Fibroblast of lung (primary cell): Measurements from ENCODE around the gene RNASE4. TPM values are rescaled to one million over a fixed set of nuclear protein-coding genes. Genes with fewer than 3 reads are reported as not detected.

Experiments
- DNase-seq, 2 donors: peaks; one replicate each; pipeline versions ENCODE4 v3.0.0 to v3.0.0-alpha.2; 2010; ENCODE audit warnings: low read depth in 2 of 2
- H2AFZ ChIP-seq: 2 replicates; pipeline ENCODE4 v1.5.1; 2012; ENCODE audit warnings: low read length, control low read depth, inconsistent platforms
- H3K27ac ChIP-seq: 2 replicates; pipeline ENCODE4 v1.5.1; 2011; ENCODE audit warnings: low read length, control low read depth; ENCODE audit not compliant: insufficient read depth
- H3K27me3 ChIP-seq: 2 replicates; pipeline ENCODE4 v1.5.1; 2011; ENCODE audit warnings: mild to moderate bottlenecking, low read length; ENCODE audit not compliant: control insufficient read depth, insufficient read depth
- H3K36me3 ChIP-seq: 2 replicates; pipeline ENCODE4 v1.5.1; 2011; ENCODE audit warnings: low read length; ENCODE audit not compliant: control insufficient read depth, insufficient read depth
- H3K4me1 ChIP-seq: 2 replicates; pipeline ENCODE4 v1.5.1; 2011; ENCODE audit warnings: low read length; ENCODE audit not compliant: control insufficient read depth, insufficient read depth; ENCODE audit errors: extremely low read depth
- H3K4me2 ChIP-seq: 2 replicates; pipeline ENCODE4 v1.5.1; 2011; ENCODE audit warnings: low read length, control low read depth; ENCODE audit not compliant: insufficient read depth; ENCODE audit errors: extremely low read depth
- H3K4me3 ChIP-seq, 4 experiments: fragments of 200-600 bp in 1 of 4; sonication (generic) in 1 of 4; replicated peaks in 1 of 4; 2 replicates each; pipeline ENCODE4 v1.5.1; 2011 to 2016; ENCODE audit warnings: low read length in 4 of 4, low read depth in 3 of 4, mild to moderate bottlenecking in 3 of 4, control low read depth in 2 of 4, inconsistent platforms in 1 of 4, mixed read lengths in 1 of 4; ENCODE audit not compliant: insufficient read depth in 1 of 4; ENCODE audit errors: control extremely low read depth in 1 of 4
- H3K79me2 ChIP-seq: 2 replicates; pipeline ENCODE4 v1.5.1; 2012; ENCODE audit warnings: mild to moderate bottlenecking, low read length, inconsistent platforms; ENCODE audit not compliant: control insufficient read depth, insufficient read depth
- H3K9ac ChIP-seq: 2 replicates; pipeline ENCODE4 v1.5.1; 2011; ENCODE audit warnings: mild to moderate bottlenecking, low read length, control low read depth; ENCODE audit not compliant: insufficient read depth
- H3K9me3 ChIP-seq: 2 replicates; pipeline ENCODE4 v1.5.1; 2012; ENCODE audit warnings: low read depth, low read length; ENCODE audit not compliant: control insufficient read depth, insufficient read depth
- H4K20me1 ChIP-seq: 2 replicates; pipeline ENCODE4 v1.5.1; 2011; ENCODE audit warnings: low read length; ENCODE audit not compliant: control insufficient read depth, insufficient read depth; ENCODE audit errors: extremely low read depth
- CTCF ChIP-seq, 2 donors: IDR thresholded peaks in 1 of 2; conservative IDR thresholded peaks in 1 of 2; 1 replicate in 1 of 2; 2 replicates in 1 of 2; pipeline ENCODE4 v1.5.1; 2011 to 2012; ENCODE audit warnings: low read length in 2 of 2, control low read depth in 1 of 2, inconsistent platforms in 1 of 2, low read depth in 1 of 2, mild to moderate bottlenecking in 1 of 2
- EZH2 ChIP-seq: IDR thresholded peaks from 2 replicates; pipeline ENCODE4 v1.5.1; 2012; ENCODE audit warnings: low read length, control low read depth, mild to moderate bottlenecking; ENCODE audit errors: missing control alignments
- polyA plus RNA-seq, 2 donors: library from polyadenylated mRNA; depleted of rRNA in 1 of 2; stranded (reverse) in 1 of 2; unstranded in 1 of 2; fragments of >200 nt; gene quantifications; 2 replicates each; pipeline ENCODE4 v1.2.1, GENCODE V29; 2011 to 2012; ENCODE audit warnings: missing spikeins in 1 of 2
- total RNA-seq: library from RNA; depleted of rRNA; stranded (reverse); fragments of >200 nt; gene quantifications from 2 replicates; pipeline ENCODE4 v1.2.1, GENCODE V29; 2014

RNASE4 gene
- total and polyA plus RNA-seq, 2 donors (not counting 1 experiment from before 2014, with no cell fraction given) = 22.1 to 43.9 TPM

GRCh38 chr14:20644520-20644919 is 39.8 kb upstream of the RNASE4 start:
- Histone ChIP-seq H3K4me2 (no peak overlapping the region), H4K20me1 (no peaks in the 10 kb centered on the region), H3K79me2 (no peaks in the 10 kb centered on the region), H3K36me3 (no peaks in the 10 kb centered on the region), H2AFZ (no peak overlapping the region), H3K4me1 (no peaks in the 10 kb centered on the region), H3K27ac (no peak overlapping the region), H3K4me3 (no peak overlapping the region), H3K9me3 (no peaks in the 10 kb centered on the region), H3K9ac (no peak overlapping the region), H3K27me3 (no peaks in the 10 kb centered on the region)
- DNase-seq = no peak
- TF ChIP-seq EZH2 (no peak), CTCF (conservative IDR thresholded peaks at IDR 0.05 in 1 of 2, IDR thresholded peaks at IDR 0.05 in 1 of 2; ENCODE audit: low read depth in 1 of 2, low read length in 2 of 2) (no peak)

- Histone ChIP-seq H3K79me2 (no peaks in the 10 kb centered on the region), H3K4me1 (no peaks in the 10 kb centered on the region), H4K20me1 (no peaks in the 10 kb centered on the region), H2AFZ (no peak overlapping the region), H3K27me3 (no peaks in the 10 kb centered on the region), H3K4me2 (no peak overlapping the region), H3K4me3 (no peak overlapping the region), H3K9ac (no peak overlapping the region), H3K36me3 (no peaks in the 10 kb centered on the region), H3K27ac (no peak overlapping the region), H3K9me3 (no peaks in the 10 kb centered on the region)
- no peak for DNase-seq
- TF ChIP-seq EZH2 (no peak), CTCF (conservative IDR thresholded peaks at IDR 0.05 in 1 of 2, IDR thresholded peaks at IDR 0.05 in 1 of 2; ENCODE audit: low read depth in 1 of 2, low read length in 2 of 2) (no peak)
Measured at GRCh38 chr14:20645481-20645880, 38.9 kb upstream of the RNASE4 start.

GRCh38 chr14:20652996-20653975 is 31.1 kb upstream of the RNASE4 start:
- TF ChIP-seq CTCF (conservative IDR thresholded peaks at IDR 0.05 in 1 of 2, IDR thresholded peaks at IDR 0.05 in 1 of 2; ENCODE audit: low read depth in 1 of 2, low read length in 2 of 2) (no peak), EZH2 (peak; percentile 31)
- DNase-seq = peak; percentile 27 to 72
- Histone ChIP-seq H3K4me3 (peak overlapping the region in 2 of 4 experiments; percentile 40), H4K20me1 (no peaks in the 10 kb centered on the region), H2AFZ (no peak overlapping the region), H3K9me3 (no peaks in the 10 kb centered on the region), H3K27ac (no peak overlapping the region), H3K36me3 (no peaks in the 10 kb centered on the region), H3K4me1 (no peaks in the 10 kb centered on the region), H3K4me2 (peak overlapping the region; percentile 37), H3K9ac (no peak overlapping the region), H3K27me3 (peaks cover 2% of the 10 kb centered on the region), H3K79me2 (no peaks in the 10 kb centered on the region)
